RWPE2 (cell line): ENCODE measurements around the gene GPR146.

Source experiments
- ATAC-seq: fragments of 200-7000 bp; cut with Tn5 transposase; 3 replicates; pipeline ENCODE4 v1.9.1; 2021; ENCODE audit warnings: low read depth
- DNase-seq: peaks from one replicate; pipeline ENCODE4 v3.0.0-alpha.2; 2020; ENCODE audit warnings: low spot score
- H3K27ac ChIP-seq: fragments of 450-650 bp; 2 replicates; pipeline ENCODE4 v1.5.1; 2017; ENCODE audit warnings: mild to moderate bottlenecking; ENCODE audit not compliant: poor library complexity, severe bottlenecking
- H3K27me3 ChIP-seq: fragments of 250-450 bp; sonication (Bioruptor Pico); 2 replicates; pipeline ENCODE4 v1.5.1; 2021; ENCODE audit warnings: mild to moderate bottlenecking, moderate library complexity; ENCODE audit not compliant: insufficient read depth, poor library complexity, severe bottlenecking
- H3K36me3 ChIP-seq: fragments of 250-450 bp; sonication (Bioruptor Pico); 2 replicates; pipeline ENCODE4 v1.5.1; 2020; ENCODE audit warnings: low read depth, mild to moderate bottlenecking, moderate library complexity
- H3K4me1 ChIP-seq: fragments of 250-450 bp; sonication (Bioruptor Pico); 2 replicates; pipeline ENCODE4 v1.5.1; 2021; ENCODE audit warnings: mild to moderate bottlenecking, moderate library complexity; ENCODE audit not compliant: insufficient read depth, poor library complexity, severe bottlenecking
- H3K4me3 ChIP-seq: fragments of 250-450 bp; sonication (Bioruptor Pico); 2 replicates; pipeline ENCODE4 v1.5.1; 2021; ENCODE audit warnings: mild to moderate bottlenecking, moderate library complexity; ENCODE audit not compliant: severe bottlenecking
- H3K9me3 ChIP-seq: fragments of 250-450 bp; sonication (Bioruptor Pico); 2 replicates; pipeline ENCODE4 v1.5.1; 2021; ENCODE audit warnings: mild to moderate bottlenecking, moderate library complexity; ENCODE audit not compliant: severe bottlenecking
- TF ChIP-seq, protein P1 (sequence below): fragments of 450-650 bp; IDR thresholded peaks from one replicate; pipeline ENCODE4 v1.5.1; 2017; ENCODE audit warnings: mild to moderate bottlenecking, moderate library complexity; ENCODE audit not compliant: poor library complexity, severe bottlenecking

GPR146 gene

DNA sequence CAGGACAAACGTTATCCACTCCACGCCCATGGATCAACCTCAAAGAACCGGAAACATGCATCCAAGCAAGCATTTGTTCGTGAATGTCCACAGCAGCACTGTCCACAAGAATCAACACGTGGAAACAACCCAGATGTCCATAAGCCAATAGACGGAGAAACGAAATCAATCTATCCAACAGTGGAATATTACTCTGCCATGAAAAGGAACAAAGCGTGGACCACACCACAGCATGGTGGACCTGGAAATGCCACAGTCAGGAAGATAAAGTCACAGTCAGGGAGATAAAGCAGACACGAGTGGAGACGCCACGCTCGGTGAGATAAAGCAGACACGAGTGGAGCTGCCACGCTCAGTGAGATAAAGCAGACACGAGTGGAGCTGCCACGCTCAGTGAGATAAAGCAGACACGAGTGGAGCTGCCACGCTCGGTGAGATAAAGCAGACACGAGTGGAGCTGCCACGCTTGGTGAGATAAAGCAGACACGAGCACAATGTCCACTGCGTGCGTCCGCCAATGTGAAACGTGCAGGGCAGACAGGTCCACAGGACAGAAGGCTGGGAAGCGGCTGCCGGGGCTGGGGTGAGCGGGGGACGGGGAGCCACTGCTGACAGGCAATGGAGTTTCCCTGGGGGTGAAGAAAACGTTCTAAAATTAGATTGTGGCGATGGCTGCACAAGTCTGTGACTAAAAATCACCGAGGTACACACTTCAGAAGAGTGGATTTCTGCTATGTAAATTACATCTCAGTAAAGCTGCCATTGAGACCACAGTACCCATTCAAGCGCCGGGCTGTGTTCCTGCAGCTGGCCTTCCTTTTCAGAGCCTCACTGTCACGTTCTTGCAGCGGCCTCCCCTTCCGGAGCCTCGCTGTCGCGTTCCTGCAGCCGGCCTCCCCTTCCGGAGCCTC is 54.2 kb downstream of the GPR146 start:
- Histone ChIP-seq H3K27ac (no peak overlapping the region), H3K36me3 (no peaks in the 10 kb centered on the region), H3K27me3 (no peaks in the 10 kb centered on the region), H3K4me3 (no peak overlapping the region), H3K9me3 (no peaks in the 10 kb centered on the region), H3K4me1 (no peaks in the 10 kb centered on the region)
- DNase-seq (no peak), ATAC-seq (no peak)
- TF ChIP-seq, protein P1, sequence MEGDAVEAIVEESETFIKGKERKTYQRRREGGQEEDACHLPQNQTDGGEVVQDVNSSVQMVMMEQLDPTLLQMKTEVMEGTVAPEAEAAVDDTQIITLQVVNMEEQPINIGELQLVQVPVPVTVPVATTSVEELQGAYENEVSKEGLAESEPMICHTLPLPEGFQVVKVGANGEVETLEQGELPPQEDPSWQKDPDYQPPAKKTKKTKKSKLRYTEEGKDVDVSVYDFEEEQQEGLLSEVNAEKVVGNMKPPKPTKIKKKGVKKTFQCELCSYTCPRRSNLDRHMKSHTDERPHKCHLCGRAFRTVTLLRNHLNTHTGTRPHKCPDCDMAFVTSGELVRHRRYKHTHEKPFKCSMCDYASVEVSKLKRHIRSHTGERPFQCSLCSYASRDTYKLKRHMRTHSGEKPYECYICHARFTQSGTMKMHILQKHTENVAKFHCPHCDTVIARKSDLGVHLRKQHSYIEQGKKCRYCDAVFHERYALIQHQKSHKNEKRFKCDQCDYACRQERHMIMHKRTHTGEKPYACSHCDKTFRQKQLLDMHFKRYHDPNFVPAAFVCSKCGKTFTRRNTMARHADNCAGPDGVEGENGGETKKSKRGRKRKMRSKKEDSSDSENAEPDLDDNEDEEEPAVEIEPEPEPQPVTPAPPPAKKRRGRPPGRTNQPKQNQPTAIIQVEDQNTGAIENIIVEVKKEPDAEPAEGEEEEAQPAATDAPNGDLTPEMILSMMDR: no peak

DNA sequence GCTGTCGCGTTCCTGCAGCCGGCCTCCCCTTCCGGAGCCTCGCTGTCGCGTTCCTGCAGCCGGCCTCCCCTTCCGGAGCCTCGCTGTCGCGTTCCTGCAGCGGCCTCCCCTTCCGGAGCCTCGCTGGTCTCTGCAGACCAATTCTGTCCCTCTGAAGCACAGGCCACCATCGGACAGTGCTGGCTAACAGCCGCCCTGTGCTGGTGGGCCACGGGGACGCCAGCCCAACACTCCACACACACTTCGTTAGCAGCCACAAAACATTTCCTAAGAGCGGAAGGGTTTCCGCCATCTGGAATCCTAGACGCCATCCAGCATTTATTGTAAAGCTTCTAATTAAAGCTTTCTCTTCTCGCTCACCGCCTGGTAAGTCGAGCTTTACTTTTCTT is 54.8 kb downstream of the GPR146 start:
- DNase-seq (no peak), ATAC-seq (no peak)
- H3K4me3 ChIP-seq: no peak overlapping the region
- TF ChIP-seq, protein P1: no peak
- H3K27ac ChIP-seq: no peak overlapping the region
- H3K27me3 ChIP-seq: no peaks in the 10 kb centered on the region
- H3K9me3 ChIP-seq: no peaks in the 10 kb centered on the region
- H3K36me3 ChIP-seq: no peaks in the 10 kb centered on the region
- no peaks in the 10 kb centered on the region for H3K4me1 ChIP-seq

DNA sequence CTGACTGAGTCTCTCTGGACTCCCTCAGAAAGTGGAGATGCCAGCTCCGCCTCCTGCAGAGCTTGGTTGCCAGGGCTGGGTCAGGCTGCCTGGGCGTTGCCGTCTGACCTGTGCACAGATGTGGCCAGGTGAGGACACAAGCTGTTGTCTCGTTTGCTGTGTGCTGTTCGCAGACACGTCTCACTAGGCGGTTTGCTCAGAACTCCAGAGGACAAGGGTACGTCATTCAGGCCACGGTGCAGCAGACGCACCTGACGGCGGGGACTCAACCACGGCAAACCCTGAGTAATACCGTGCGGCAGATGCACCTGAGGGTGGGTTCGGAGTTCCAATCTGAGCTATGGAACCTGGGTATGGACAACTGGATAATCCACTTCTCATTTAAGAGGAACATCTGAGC is 55.3 kb downstream of the GPR146 start:
- no peak overlapping the region for H3K4me3 ChIP-seq
- no peak overlapping the region for H3K27ac ChIP-seq
- no peaks in the 10 kb centered on the region for H3K36me3 ChIP-seq
- no peaks in the 10 kb centered on the region for H3K4me1 ChIP-seq
- TF ChIP-seq, protein P1: no peak
- H3K27me3 ChIP-seq: no peaks in the 10 kb centered on the region
- H3K9me3 ChIP-seq: no peaks in the 10 kb centered on the region
- no peak for DNase-seq
- no peak for ATAC-seq

DNA sequence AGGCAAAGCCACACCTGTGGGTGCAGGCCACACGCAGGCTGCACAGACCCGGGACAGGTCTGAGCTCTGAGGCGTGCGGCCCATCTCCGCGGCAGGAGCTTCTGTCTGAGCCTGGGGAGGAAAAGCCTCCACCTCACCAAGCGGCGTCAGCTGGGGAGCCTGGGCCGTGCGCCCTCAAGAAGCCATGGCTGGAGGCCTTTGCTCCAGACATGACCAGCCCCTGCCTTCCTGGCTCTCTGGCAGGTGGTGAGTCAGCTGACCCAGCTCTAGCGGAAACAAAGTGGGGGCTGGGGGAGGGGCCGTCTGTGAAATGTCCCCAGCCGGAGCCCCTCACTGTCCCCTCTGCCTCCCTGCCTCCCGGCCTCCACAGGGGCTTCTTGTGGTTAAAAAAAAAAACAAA is 56.0 kb downstream of the GPR146 start:
- Histone ChIP-seq H3K27me3 (no peaks in the 10 kb centered on the region), H3K4me1 (no peaks in the 10 kb centered on the region), H3K36me3 (no peaks in the 10 kb centered on the region), H3K4me3 (no peak overlapping the region), H3K27ac (no peak overlapping the region), H3K9me3 (no peaks in the 10 kb centered on the region)
- DNase-seq (no peak), ATAC-seq (no peak)
- TF ChIP-seq, protein P1: no peak

DNA sequence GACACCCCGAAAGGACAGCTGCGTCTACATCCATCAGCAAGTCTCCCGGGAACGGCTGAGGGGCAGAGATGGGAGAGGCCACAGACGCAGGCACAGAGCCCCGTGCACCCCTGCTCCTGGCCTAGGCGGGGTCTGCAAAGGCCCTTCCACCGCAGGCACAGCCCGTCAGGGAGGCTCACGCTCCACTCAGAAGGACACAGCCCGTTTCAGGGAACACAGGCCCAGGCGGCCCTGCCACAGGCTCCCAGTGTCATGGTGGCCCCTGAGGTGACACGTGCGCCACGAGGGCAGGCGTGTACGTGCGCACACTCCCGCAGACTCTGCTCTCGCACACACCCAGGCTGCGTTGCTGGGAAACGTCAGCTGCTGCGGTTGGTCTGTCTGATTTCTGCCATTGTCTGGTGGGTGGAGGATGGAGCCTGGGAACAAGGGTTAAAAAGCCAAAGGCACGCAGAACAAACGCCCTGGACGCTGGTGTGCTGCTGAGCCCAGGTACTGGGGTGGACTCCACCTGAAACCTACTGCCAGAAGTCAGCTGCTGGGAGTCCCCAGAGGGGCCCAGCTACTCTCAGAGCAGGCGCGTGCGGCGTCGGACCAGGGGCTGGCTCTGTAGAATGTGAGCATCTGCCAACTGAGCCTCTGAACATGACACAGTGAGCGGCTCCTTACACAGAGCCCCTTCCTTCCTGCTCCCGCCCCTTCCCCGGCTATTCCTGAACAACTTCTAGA is 56.7 kb downstream of the GPR146 start:
- TF ChIP-seq, protein P1: no peak
- ATAC-seq (no peak; the same call in 2 of the 3 replicates), DNase-seq (no peak)
- H3K27ac ChIP-seq: no peak overlapping the region
- no peak overlapping the region for H3K4me3 ChIP-seq
- no peaks in the 10 kb centered on the region for H3K4me1 ChIP-seq
- no peaks in the 10 kb centered on the region for H3K36me3 ChIP-seq
- no peaks in the 10 kb centered on the region for H3K27me3 ChIP-seq
- no peaks in the 10 kb centered on the region for H3K9me3 ChIP-seq
